ENCODE data around the gene CLDN10.

- no peak for TF ChIP-seq CTCF (IDR thresholded peaks at IDR 0.05)
- no peak for TF ChIP-seq POLR2A (IDR thresholded peaks at IDR 0.05)
These were observed 11.2 kb upstream of the CLDN10 start for GRCh38 chr13:95541308-95541707.
